A673 (cell line): ENCODE results near the gene USP48.
"Not testable (repeated sequence)": the region's sequence is repeated elsewhere in the genome, so short reads cannot be mapped to it uniquely, and the experiment has no call there.

Experiments used
- CTCF ChIP-seq: fragments of 300-800, 200-600 bp; sonication (generic); conservative IDR thresholded peaks from 2 replicates; pipeline ENCODE4 v1.5.1; 2017; ENCODE audit warnings: low read depth, mild to moderate bottlenecking, antibody characterized with exemption, low read length, moderate library complexity, mixed read lengths
- EZH2 ChIP-seq: fragments of 200-600 bp; sonication (generic); IDR thresholded peaks from 2 replicates; pipeline ENCODE4 v1.6.1; 2017; ENCODE audit warnings: borderline replicate concordance, low read depth, mild to moderate bottlenecking, mixed read lengths, antibody characterized with exemption, low read length; ENCODE audit not compliant: poor library complexity, severe bottlenecking

- not testable (repeated sequence) for TF ChIP-seq CTCF, EZH2
Measured at GRCh38 chr1:21826694-21827093, 43.7 kb upstream of the USP48 start.
